HCT116 (cell line): ENCODE data around the gene DMPK. TPM values are rescaled to one million over a fixed set of nuclear protein-coding genes. Genes with fewer than 3 reads are reported as not detected.

ENCODE experiments used
- ATAC-seq: fragments of 200-7000 bp; cut with Tn5 transposase; 2 replicates; pipeline ENCODE4 v1.9.1; 2020; ENCODE audit warnings: mild to moderate bottlenecking, moderate library complexity
- BruUV-seq: library from RNA; stranded (reverse); fragments of 400-500 nt; replicated peaks from 2 replicates; lab custom pipeline; 2021; lab: Mats Ljungman, UMichigan
- CTCF ChIA-PET: fragments of 300-600 bp; sonication (Branson Sonifier 250); formaldehyde crosslinking; loops from one replicate; lab custom pipeline; 2021; ENCODE audit warnings: antibody characterized with exemption; lab: Charles Lee
- POLR2A ChIA-PET: fragments of 300-600, 350-600 bp; sonication (Branson Sonifier 250); formaldehyde crosslinking; loops from one replicate; lab custom pipeline; 2021; ENCODE audit warnings: antibody characterized with exemption; lab: Charles Lee
- RAD21 ChIA-PET, 2 experiments: fragments of 300-600 bp; sonication (Branson Sonifier 250); formaldehyde crosslinking; loops; one replicate each; lab custom pipeline; 2023; ENCODE audit warnings: low total read pairs in 2 of 2; ENCODE audit not compliant: uncharacterized antibody in 2 of 2, unreplicated experiment in 2 of 2, low non-redundant PET in 1 of 2; lab: Charles Lee
- DNase-seq: peaks from one replicate; pipeline ENCODE4 v3.0.0-alpha.2; 2010; ENCODE audit warnings: low read depth, low spot score
- H2AFZ ChIP-seq: fragments of 200-600 bp; shearing (Covaris generic), sonication (generic); 2 replicates; pipeline ENCODE4 v1.6.1; 2017; ENCODE audit warnings: low read depth, mixed run types, mixed read lengths, antibody characterized with exemption, low read length; ENCODE audit not compliant: poor library complexity, severe bottlenecking
- H3K27ac ChIP-seq: 2 replicates; pipeline ENCODE4 v1.5.1; 2012; ENCODE audit warnings: low read depth, low read length
- H3K27me3 ChIP-seq: fragments of 200-600 bp; sonication (generic); 2 replicates; pipeline ENCODE4 v1.6.1; 2016; ENCODE audit warnings: mixed run types, low read length, mixed read lengths; ENCODE audit not compliant: insufficient read depth
- H3K36me3 ChIP-seq, 2 experiments: fragments of 200-500 bp in 1 of 2; fragments of 200-600 bp in 1 of 2; sonication (Bioruptor generic) in 1 of 2; sonication (generic) in 1 of 2; 2 replicates each; pipeline versions ENCODE4 v1.5.1 to v1.6.1; 2014 to 2016; ENCODE audit warnings: low read length in 2 of 2, inconsistent platforms in 1 of 2, mixed read lengths in 1 of 2, mixed run types in 1 of 2; ENCODE audit not compliant: insufficient read depth in 2 of 2, control insufficient read depth in 1 of 2
- H3K4me1 ChIP-seq, 2 experiments: fragments of 200-600 bp in 1 of 2; sonication (generic) in 1 of 2; 2 replicates each; pipeline versions ENCODE4 v1.5.1 to v1.6.1; 2012 to 2017; ENCODE audit warnings: low read length in 2 of 2, inconsistent platforms in 1 of 2, mild to moderate bottlenecking in 1 of 2, mixed read lengths in 1 of 2, mixed run types in 1 of 2, moderate library complexity in 1 of 2; ENCODE audit not compliant: insufficient read depth in 2 of 2, control insufficient read depth in 1 of 2
- H3K4me2 ChIP-seq: fragments of 200-600 bp; sonication (generic); 2 replicates; pipeline ENCODE4 v1.6.1; 2017; ENCODE audit warnings: mixed run types, low read length, mixed read lengths
- H3K4me3 ChIP-seq, 2 experiments: fragments of 200-600 bp in 1 of 2; sonication (generic) in 1 of 2; replicated peaks in 1 of 2; 2 replicates each; pipeline ENCODE4 v1.5.1; 2011 to 2016; ENCODE audit warnings: low read length in 2 of 2, control low read depth in 1 of 2, low read depth in 1 of 2, mild to moderate bottlenecking in 1 of 2, mixed read lengths in 1 of 2, mixed run types in 1 of 2
- H3K79me2 ChIP-seq: fragments of 200-600 bp; sonication (generic); 2 replicates; pipeline ENCODE4 v1.6.1; 2017; ENCODE audit warnings: mild to moderate bottlenecking, mixed run types, low read length, moderate library complexity, mixed read lengths; ENCODE audit not compliant: insufficient read depth
- H3K9ac ChIP-seq: fragments of 200-600 bp; sonication (generic); 2 replicates; pipeline ENCODE4 v1.6.1; 2016; ENCODE audit warnings: low read length, mixed read lengths
- H3K9me2 ChIP-seq: fragments of 200-600 bp; sonication (generic), shearing (Covaris generic); 2 replicates; pipeline ENCODE4 v1.6.1; 2017; ENCODE audit warnings: mixed run types, mild to moderate bottlenecking, moderate library complexity; ENCODE audit not compliant: insufficient read depth
- H3K9me3 ChIP-seq, 2 experiments: fragments of 200-500 bp in 1 of 2; fragments of 200-600 bp in 1 of 2; sonication (Bioruptor generic) in 1 of 2; sonication (generic) in 1 of 2; 2 replicates each; pipeline ENCODE4 v1.6.1; 2014 to 2017; ENCODE audit warnings: low read length in 2 of 2, mixed read lengths in 2 of 2, inconsistent platforms in 1 of 2, low read depth in 1 of 2, mild to moderate bottlenecking in 1 of 2, mixed run types in 1 of 2, moderate library complexity in 1 of 2; ENCODE audit not compliant: control insufficient read depth in 1 of 2, insufficient read depth in 1 of 2
- H4K20me1 ChIP-seq: fragments of 200-600 bp; sonication (generic), shearing (Covaris generic); 2 replicates; pipeline ENCODE4 v1.6.1; 2017; ENCODE audit warnings: mixed run types, mild to moderate bottlenecking, moderate library complexity; ENCODE audit not compliant: insufficient read depth
- CBX3 ChIP-seq: IDR thresholded peaks from 2 replicates; pipeline ENCODE4 v1.6.1; 2012; ENCODE audit warnings: low read depth
- CEBPB ChIP-seq: IDR thresholded peaks from 2 replicates; pipeline ENCODE4 v1.6.1; 2012; ENCODE audit warnings: low read depth
- EGR1 ChIP-seq: IDR thresholded peaks from 2 replicates; pipeline ENCODE4 v1.6.1; 2012; ENCODE audit warnings: low read depth
- EZH2 ChIP-seq: fragments of 200-600 bp; sonication (generic); IDR thresholded peaks from 2 replicates; pipeline ENCODE4 v1.6.1; 2017; ENCODE audit warnings: antibody characterized with exemption, mixed run types
- EZH2phosphoT487 ChIP-seq: fragments of 200-600 bp; IDR thresholded peaks from 2 replicates; pipeline ENCODE4 v1.6.1; 2018; ENCODE audit warnings: antibody characterized with exemption, borderline replicate concordance
- FOSL1 ChIP-seq: IDR thresholded peaks from 2 replicates; pipeline ENCODE4 v1.6.1; 2012; ENCODE audit warnings: low read depth
- JUND ChIP-seq: IDR thresholded peaks from 2 replicates; pipeline ENCODE4 v1.6.1; 2012
- POLR2A ChIP-seq: IDR thresholded peaks from 2 replicates; pipeline ENCODE4 v1.7.0; 2011; ENCODE audit warnings: borderline replicate concordance; ENCODE audit not compliant: insufficient read depth, insufficient read length; ENCODE audit errors: extremely low read depth
- POLR2AphosphoS5 ChIP-seq: IDR thresholded peaks from 2 replicates; pipeline ENCODE4 v1.6.1; 2011; ENCODE audit warnings: mild to moderate bottlenecking, low read depth, low read length, moderate library complexity
- RAD21 ChIP-seq: IDR thresholded peaks from 2 replicates; pipeline ENCODE4 v1.6.1; 2012; ENCODE audit warnings: low read depth, mild to moderate bottlenecking
- SIN3A ChIP-seq: IDR thresholded peaks from 2 replicates; pipeline ENCODE4 v1.6.1; 2012; ENCODE audit warnings: low read depth
- TCF7L2 ChIP-seq: IDR thresholded peaks from 2 replicates; pipeline ENCODE4 v1.7.0; 2011; ENCODE audit warnings: borderline replicate concordance, inconsistent platforms; ENCODE audit not compliant: insufficient read depth, insufficient read length; ENCODE audit errors: extremely low read depth
- YY1 ChIP-seq: IDR thresholded peaks from 2 replicates; pipeline ENCODE4 v1.6.1; 2011; ENCODE audit warnings: low read length, low read depth, moderate library complexity, mild to moderate bottlenecking; ENCODE audit not compliant: insufficient replicate concordance; ENCODE audit errors: extremely low read depth
- ZNF274 ChIP-seq: fragments of 200-500 bp; sonication (Bioruptor generic); IDR thresholded peaks from 2 replicates; pipeline ENCODE4 v1.6.1; 2014; ENCODE audit warnings: mild to moderate bottlenecking, low read depth, low read length, inconsistent platforms
- intact Hi-C: fragments of 100-400 bp; cut with micrococcal nuclease; formaldehyde crosslinking; loops from 2 replicates; pipeline ENCODE4 v1.10.0; 2022
- total RNA-seq: library from RNA; stranded (reverse); gene quantifications from one replicate; pipeline ENCODE4 v1.2.1, GENCODE V29; 2021; ENCODE audit not compliant: unreplicated experiment
- TF ChIP-seq, protein P1 (sequence below), 3 experiments: fragments of 200-600 bp in 1 of 3; sonication (generic) in 1 of 3; IDR thresholded peaks in 2 of 3; conservative IDR thresholded peaks in 1 of 3; 2 replicates each; pipeline ENCODE4 v1.5.1; 2012 to 2017; ENCODE audit warnings: low read depth in 2 of 3, low read length in 2 of 3, antibody characterized with exemption in 1 of 3, borderline replicate concordance in 1 of 3, control low read depth in 1 of 3, mild to moderate bottlenecking in 1 of 3, mixed read lengths in 1 of 3, mixed run types in 1 of 3, moderate library complexity in 1 of 3; ENCODE audit not compliant: insufficient read depth in 1 of 3
- TF ChIP-seq, protein P2 (sequence below): IDR thresholded peaks from 2 replicates; pipeline ENCODE4 v1.6.1; 2011; ENCODE audit warnings: mild to moderate bottlenecking, low read length, moderate library complexity; ENCODE audit not compliant: insufficient replicate concordance; ENCODE audit errors: extremely low read depth
- TF ChIP-seq, protein P3 (sequence below): IDR thresholded peaks from 2 replicates; pipeline ENCODE4 v1.6.1; 2012

Gene DMPK
- total RNA-seq, 1 experiment from 2014 or later: 52.5 TPM

DNA sequence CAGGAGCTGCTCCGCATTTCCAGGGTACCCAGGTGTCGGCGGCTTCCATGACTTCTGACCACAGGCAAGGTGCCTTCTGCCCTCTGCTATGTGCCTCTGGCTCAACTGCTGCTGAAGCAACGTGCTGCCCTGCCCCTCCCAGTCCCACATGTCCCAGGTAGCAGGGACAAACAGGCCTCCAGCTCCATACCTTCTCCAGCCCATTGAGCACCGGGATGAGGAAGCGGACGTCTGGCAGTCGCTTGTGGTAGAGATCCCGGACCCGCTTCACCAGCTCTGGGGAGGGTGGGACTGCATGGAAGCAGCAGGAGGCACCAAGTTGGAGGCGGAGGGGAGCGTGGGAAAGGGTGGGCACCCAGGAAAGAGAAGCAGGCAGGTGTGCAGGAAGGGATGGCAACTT, 40.9 kb upstream of the DMPK start:
- POLR2A ChIA-PET: interaction anchor here (0.7 kb wide), 1 partner anchor 40 kb away, joined by 4 read pairs; no protein-coding TSS in a partner anchor
- no peaks in the 10 kb centered on the region for H3K27me3 ChIP-seq
- H3K9me3 ChIP-seq: no peaks in the 10 kb centered on the region
- H3K4me2 ChIP-seq: no peak overlapping the region
- H3K27ac ChIP-seq: no peak overlapping the region
- TF ChIP-seq FOSL1 (no peak), EZH2phosphoT487 (no peak), CEBPB (no peak), TCF7L2 (no peak), EZH2 (no peak), YY1 (no peak), RAD21 (no peak), POLR2AphosphoS5 (no peak), SIN3A (no peak), POLR2A (no peak), CBX3 (no peak), JUND (no peak), EGR1 (no peak), ZNF274 (no peak)
- TF ChIP-seq, protein P1, sequence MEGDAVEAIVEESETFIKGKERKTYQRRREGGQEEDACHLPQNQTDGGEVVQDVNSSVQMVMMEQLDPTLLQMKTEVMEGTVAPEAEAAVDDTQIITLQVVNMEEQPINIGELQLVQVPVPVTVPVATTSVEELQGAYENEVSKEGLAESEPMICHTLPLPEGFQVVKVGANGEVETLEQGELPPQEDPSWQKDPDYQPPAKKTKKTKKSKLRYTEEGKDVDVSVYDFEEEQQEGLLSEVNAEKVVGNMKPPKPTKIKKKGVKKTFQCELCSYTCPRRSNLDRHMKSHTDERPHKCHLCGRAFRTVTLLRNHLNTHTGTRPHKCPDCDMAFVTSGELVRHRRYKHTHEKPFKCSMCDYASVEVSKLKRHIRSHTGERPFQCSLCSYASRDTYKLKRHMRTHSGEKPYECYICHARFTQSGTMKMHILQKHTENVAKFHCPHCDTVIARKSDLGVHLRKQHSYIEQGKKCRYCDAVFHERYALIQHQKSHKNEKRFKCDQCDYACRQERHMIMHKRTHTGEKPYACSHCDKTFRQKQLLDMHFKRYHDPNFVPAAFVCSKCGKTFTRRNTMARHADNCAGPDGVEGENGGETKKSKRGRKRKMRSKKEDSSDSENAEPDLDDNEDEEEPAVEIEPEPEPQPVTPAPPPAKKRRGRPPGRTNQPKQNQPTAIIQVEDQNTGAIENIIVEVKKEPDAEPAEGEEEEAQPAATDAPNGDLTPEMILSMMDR (IDR thresholded peaks at IDR 0.05 in 2 of 3, conservative IDR thresholded peaks at IDR 0.05 in 1 of 3; ENCODE audit: borderline replicate concordance in 1 of 3, insufficient read depth in 1 of 3, low read depth in 2 of 3, low read length in 2 of 3): no peak
- TF ChIP-seq, protein P2, sequence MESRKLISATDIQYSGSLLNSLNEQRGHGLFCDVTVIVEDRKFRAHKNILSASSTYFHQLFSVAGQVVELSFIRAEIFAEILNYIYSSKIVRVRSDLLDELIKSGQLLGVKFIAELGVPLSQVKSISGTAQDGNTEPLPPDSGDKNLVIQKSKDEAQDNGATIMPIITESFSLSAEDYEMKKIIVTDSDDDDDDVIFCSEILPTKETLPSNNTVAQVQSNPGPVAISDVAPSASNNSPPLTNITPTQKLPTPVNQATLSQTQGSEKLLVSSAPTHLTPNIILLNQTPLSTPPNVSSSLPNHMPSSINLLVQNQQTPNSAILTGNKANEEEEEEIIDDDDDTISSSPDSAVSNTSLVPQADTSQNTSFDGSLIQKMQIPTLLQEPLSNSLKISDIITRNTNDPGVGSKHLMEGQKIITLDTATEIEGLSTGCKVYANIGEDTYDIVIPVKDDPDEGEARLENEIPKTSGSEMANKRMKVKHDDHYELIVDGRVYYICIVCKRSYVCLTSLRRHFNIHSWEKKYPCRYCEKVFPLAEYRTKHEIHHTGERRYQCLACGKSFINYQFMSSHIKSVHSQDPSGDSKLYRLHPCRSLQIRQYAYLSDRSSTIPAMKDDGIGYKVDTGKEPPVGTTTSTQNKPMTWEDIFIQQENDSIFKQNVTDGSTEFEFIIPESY: no peak
- TF ChIP-seq, protein P3, sequence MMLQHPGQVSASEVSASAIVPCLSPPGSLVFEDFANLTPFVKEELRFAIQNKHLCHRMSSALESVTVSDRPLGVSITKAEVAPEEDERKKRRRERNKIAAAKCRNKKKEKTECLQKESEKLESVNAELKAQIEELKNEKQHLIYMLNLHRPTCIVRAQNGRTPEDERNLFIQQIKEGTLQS: no peak
- intact Hi-C loops: no loop called here
- ATAC-seq (no peak), DNase-seq (no peak)
- no TSS peak for BruUV-seq
- no peaks in the 10 kb centered on the region for H3K4me1 ChIP-seq
- H3K9ac ChIP-seq: no peak overlapping the region
- no peaks in the 10 kb centered on the region for H3K9me2 ChIP-seq
- H3K4me3 ChIP-seq: no peak overlapping the region
- RAD21 ChIA-PET: no interaction called here
- H3K36me3 ChIP-seq: peaks cover 18 to 39% of the 10 kb centered on the region in 2 experiments; a peak in 3 of 4 replicates
- no peaks in the 10 kb centered on the region for H4K20me1 ChIP-seq
- H3K79me2 ChIP-seq: no peaks in the 10 kb centered on the region
- CTCF ChIA-PET: no interaction called here
- no peak overlapping the region for H2AFZ ChIP-seq
